Activated T-helper 2 cell treated with anti-CD3 and anti-CD28 coated beads, Interferon-gamma antibody, Interleukin-2, Interleukin-4, amounts not matched to agents 10 μg/mL and 5 μg/mL and 100 μg/mL, durations not matched to agents 14 hours and 24 hours and 36 hours (primary cell): ENCODE results near the gene KLF3. TPM values are rescaled to one million over a fixed set of nuclear protein-coding genes. Genes with fewer than 3 reads are reported as not detected.
A peak's percentile ranks its signal among the peaks of the same experiment; 100 is the strongest.

Experiments used
- DNase-seq: peaks from one replicate; pipeline ENCODE4 v3.0.0; 2021; ENCODE audit warnings: low spot score
- H3K27ac Mint-ChIP-seq: one replicate; pipeline ENCODE4 v1.8.0; 2021; ENCODE audit warnings: mixed read lengths
- H3K27me3 Mint-ChIP-seq: one replicate; pipeline ENCODE4 v1.8.0; 2021; ENCODE audit warnings: low read depth, mixed read lengths
- H3K36me3 Mint-ChIP-seq: one replicate; pipeline ENCODE4 v1.8.0; 2021; ENCODE audit warnings: low read depth, mixed read lengths
- H3K4me1 Mint-ChIP-seq: one replicate; pipeline ENCODE4 v1.8.0; 2021; ENCODE audit warnings: low read depth, mixed read lengths
- H3K4me3 Mint-ChIP-seq: one replicate; pipeline ENCODE4 v1.8.0; 2021; ENCODE audit warnings: low read depth, mild to moderate bottlenecking, moderate library complexity, mixed read lengths
- H3K9me3 Mint-ChIP-seq: one replicate; pipeline ENCODE4 v1.8.0; 2021; ENCODE audit warnings: mixed read lengths
- intact Hi-C: fragments of 100-400 bp; cut with micrococcal nuclease; formaldehyde crosslinking; loops from one replicate; pipeline ENCODE4 v1.15.1; 2023
- total RNA-seq: library from RNA; stranded (reverse); gene quantifications from 2 replicates; pipeline ENCODE4 v1.2.3, GENCODE V29; 2022

Gene KLF3
- total RNA-seq, 1 donor from 2014 or later: 0.71 TPM

GRCh38 chr4:38671592-38671940 is 7.6 kb downstream of the KLF3 start:
- Mint-ChIP-seq H3K27ac (no peak overlapping the region), H3K27me3 (peaks cover 48% of the 10 kb centered on the region), H3K36me3 (no peaks in the 10 kb centered on the region), H3K9me3 (no peaks in the 10 kb centered on the region), H3K4me1 (peaks cover 31% of the 10 kb centered on the region), H3K4me3 (no peak overlapping the region)
- intact Hi-C loops: no loop called here
- no peak for DNase-seq

DNA sequence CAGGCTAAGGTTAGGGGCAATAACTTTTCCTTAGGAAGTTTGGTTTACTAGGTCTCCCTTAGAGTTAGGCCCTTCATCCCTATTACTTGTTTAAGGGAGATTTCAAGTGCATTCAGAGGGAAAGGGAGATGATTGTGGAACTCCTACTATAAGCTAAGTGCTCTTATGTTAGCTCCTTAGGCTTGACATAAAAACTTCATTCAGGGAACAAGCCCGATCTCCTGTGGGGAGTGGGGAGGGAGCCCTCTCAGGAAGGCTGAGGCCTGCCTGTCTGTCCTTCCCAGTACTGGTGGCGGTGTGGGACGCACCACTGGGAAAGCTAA is 8.0 kb downstream of the KLF3 start:
- Mint-ChIP-seq H3K27me3 (peaks cover 44% of the 10 kb centered on the region), H3K9me3 (no peaks in the 10 kb centered on the region), H3K27ac (no peak overlapping the region), H3K36me3 (no peaks in the 10 kb centered on the region), H3K4me1 (peaks cover 26% of the 10 kb centered on the region), H3K4me3 (no peak overlapping the region)
- no peak for DNase-seq
- intact Hi-C loops: no loop called here

- H3K4me1 Mint-ChIP-seq: peaks cover 22% of the 10 kb centered on the region
- intact Hi-C loops: no loop called here
- no peak overlapping the region for H3K4me3 Mint-ChIP-seq
- no peaks in the 10 kb centered on the region for H3K9me3 Mint-ChIP-seq
- no peaks in the 10 kb centered on the region for H3K36me3 Mint-ChIP-seq
- peaks cover 41% of the 10 kb centered on the region for H3K27me3 Mint-ChIP-seq
- no peak overlapping the region for H3K27ac Mint-ChIP-seq
- no peak for DNase-seq
These were observed 8.6 kb downstream of the KLF3 start for GRCh38 chr4:38672397-38673129.

DNA sequence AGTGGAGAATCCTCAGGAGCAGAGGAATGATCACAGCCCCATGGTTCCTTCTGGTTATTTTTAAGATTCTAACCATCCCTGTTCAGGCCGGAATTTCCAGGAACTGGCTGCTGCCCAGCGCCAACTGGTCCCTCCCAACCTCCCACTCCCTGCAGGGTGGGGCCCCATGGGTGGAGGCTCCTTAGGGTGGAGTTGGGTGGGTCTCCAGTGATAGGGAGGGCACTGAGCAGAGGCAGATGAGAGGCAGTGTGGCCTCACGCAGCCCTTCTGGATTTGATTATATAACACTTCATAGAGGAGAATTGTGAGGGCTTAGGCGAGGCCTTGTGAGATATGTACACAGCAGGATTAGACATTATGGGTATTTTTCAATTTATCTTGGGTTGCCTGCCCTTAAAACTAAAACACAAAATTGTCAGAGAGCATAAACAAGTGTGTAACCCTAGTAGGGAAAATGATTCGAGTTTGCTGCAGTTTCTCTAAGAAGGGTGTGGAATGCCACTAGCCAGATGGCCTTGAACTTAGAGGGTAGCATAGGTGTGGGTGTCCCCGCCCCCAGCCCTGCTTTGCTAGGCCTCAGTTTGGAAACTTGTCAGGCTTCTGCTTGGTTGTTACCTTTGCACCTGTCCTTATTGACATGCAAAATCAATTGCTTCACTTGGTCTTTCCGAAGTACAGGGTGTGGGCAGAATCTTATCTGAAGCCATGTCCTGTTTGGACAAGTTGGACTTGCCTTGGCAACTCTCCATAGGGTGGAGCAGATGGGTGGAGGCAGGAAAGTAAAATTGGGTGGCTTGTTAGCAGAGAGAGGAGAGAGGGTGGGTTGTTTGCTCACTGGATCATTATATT is 9.4 kb downstream of the KLF3 start:
- Mint-ChIP-seq H3K4me1 (peaks cover 22% of the 10 kb centered on the region), H3K9me3 (no peaks in the 10 kb centered on the region), H3K27ac (no peak overlapping the region), H3K4me3 (no peak overlapping the region), H3K27me3 (peaks cover 38% of the 10 kb centered on the region), H3K36me3 (no peaks in the 10 kb centered on the region)
- intact Hi-C loops: no loop called here
- no peak for DNase-seq

- H3K36me3 Mint-ChIP-seq: no peaks in the 10 kb centered on the region
- intact Hi-C loops: loop anchor here (1.0 to 5.0 kb wide), 4 partner anchors 58 to 612 kb away; no protein-coding TSS in a partner anchor
- H3K4me3 Mint-ChIP-seq: no peak overlapping the region
- H3K27ac Mint-ChIP-seq: no peak overlapping the region
- H3K27me3 Mint-ChIP-seq: peaks cover 35% of the 10 kb centered on the region
- no peak for DNase-seq
- H3K9me3 Mint-ChIP-seq: no peaks in the 10 kb centered on the region
- H3K4me1 Mint-ChIP-seq: peaks cover 18% of the 10 kb centered on the region
These were observed 10.5 kb downstream of the KLF3 start for GRCh38 chr4:38674258-38675144.

DNA sequence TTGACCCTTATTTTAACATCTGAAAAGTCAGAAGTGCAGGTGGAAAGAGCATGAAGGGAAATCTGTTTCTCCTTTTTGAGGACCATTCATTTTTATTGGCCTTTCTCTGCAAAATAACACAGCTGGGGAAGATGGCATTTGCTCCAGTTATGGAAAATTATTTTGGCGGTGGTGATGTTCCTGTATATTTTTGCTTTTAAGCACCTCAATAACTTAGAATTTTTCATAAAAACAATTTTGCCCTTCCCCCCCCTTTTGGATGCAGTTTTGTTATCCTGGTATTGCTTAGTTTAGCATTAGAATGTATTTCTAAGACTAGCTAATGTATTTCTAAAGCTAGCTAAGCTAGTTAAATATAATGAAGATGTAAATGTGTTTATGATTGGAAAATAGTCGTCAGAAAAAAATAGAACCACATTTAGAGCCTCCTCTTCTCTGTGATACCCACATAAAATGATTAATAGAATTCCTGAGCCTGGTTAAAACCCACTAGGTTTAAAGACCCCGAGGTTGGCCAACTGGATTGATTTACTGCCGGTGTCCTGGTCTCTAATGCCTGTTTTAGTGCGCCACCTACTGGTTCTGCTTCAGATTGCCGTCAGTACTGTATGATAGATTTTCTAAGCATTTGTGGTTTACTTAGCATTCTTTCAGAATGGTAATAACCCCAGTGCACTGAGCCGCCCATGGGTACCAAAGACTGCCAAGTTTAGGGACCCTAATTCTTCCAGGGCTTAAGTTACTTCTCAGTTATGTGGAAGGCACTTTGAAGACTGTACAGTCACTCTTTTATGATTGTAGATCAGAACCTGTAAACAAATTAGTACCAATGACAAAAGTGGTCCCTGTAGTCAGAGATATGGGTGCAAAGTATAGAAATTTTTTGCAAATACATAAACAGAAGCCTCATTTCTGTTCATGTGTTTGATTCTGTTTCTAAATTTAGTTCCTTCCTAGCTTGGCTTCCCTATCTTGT is 11.4 kb downstream of the KLF3 start:
- Mint-ChIP-seq H3K9me3 (no peaks in the 10 kb centered on the region), H3K4me1 (peaks cover 18% of the 10 kb centered on the region), H3K27me3 (peaks cover 30% of the 10 kb centered on the region), H3K27ac (no peak overlapping the region), H3K36me3 (no peaks in the 10 kb centered on the region), H3K4me3 (no peak overlapping the region)
- intact Hi-C loops: loop anchor here (1.0 to 5.0 kb wide), 4 partner anchors 57 to 613 kb away; no protein-coding TSS in a partner anchor
- peak; percentile 68 for DNase-seq

GRCh38 chr4:38676986-38677385 is 13.0 kb downstream of the KLF3 start:
- intact Hi-C loops: loop anchor here (5.0 kb wide), 1 partner anchor 55 kb away; no protein-coding TSS in a partner anchor
- DNase-seq: no peak
- Mint-ChIP-seq H3K27me3 (peaks cover 20% of the 10 kb centered on the region), H3K9me3 (no peaks in the 10 kb centered on the region), H3K36me3 (no peaks in the 10 kb centered on the region), H3K4me1 (peaks cover 18% of the 10 kb centered on the region), H3K27ac (no peak overlapping the region), H3K4me3 (no peak overlapping the region)

GRCh38 chr4:38677441-38677840 is 13.4 kb downstream of the KLF3 start:
- Mint-ChIP-seq H3K4me3 (no peak overlapping the region), H3K27me3 (peaks cover 20% of the 10 kb centered on the region), H3K27ac (no peak overlapping the region), H3K36me3 (no peaks in the 10 kb centered on the region), H3K4me1 (peaks cover 18% of the 10 kb centered on the region), H3K9me3 (no peaks in the 10 kb centered on the region)
- no peak for DNase-seq
- intact Hi-C loops: loop anchor here (5.0 kb wide), 1 partner anchor 55 kb away; no protein-coding TSS in a partner anchor

DNA sequence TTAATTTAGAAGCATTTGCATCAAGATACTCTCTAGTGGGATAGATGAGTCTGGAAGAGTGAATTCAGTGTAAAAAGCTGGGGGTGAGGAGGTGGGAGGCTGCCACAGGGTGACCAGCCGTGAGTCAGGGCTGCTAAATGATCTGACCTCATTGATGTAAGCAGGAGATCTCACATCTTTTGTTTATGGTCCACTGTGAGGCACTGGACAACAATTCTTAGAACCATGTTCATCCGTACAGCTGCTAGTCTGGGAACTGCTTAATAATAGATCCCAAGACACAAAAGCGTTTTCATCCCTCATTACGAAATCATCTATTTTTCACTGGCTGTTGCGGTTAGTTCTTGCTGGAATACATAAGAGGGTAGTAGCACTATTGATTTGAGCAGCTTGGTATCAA is 14.1 kb downstream of the KLF3 start:
- Mint-ChIP-seq H3K36me3 (no peaks in the 10 kb centered on the region), H3K4me1 (peaks cover 16% of the 10 kb centered on the region), H3K9me3 (no peaks in the 10 kb centered on the region), H3K4me3 (no peak overlapping the region), H3K27me3 (peaks cover 20% of the 10 kb centered on the region), H3K27ac (no peak overlapping the region)
- intact Hi-C loops: loop anchor here (5.0 kb wide), 1 partner anchor 54 kb away; no protein-coding TSS in a partner anchor
- no peak for DNase-seq

GRCh38 chr4:38679921-38680320 is 15.9 kb downstream of the KLF3 start:
- no peak overlapping the region for H3K27ac Mint-ChIP-seq
- H3K27me3 Mint-ChIP-seq: peaks cover 12% of the 10 kb centered on the region
- intact Hi-C loops: loop anchor here (5.0 kb wide), 1 partner anchor 52 kb away; no protein-coding TSS in a partner anchor
- no peaks in the 10 kb centered on the region for H3K9me3 Mint-ChIP-seq
- H3K4me3 Mint-ChIP-seq: no peak overlapping the region
- H3K36me3 Mint-ChIP-seq: no peaks in the 10 kb centered on the region
- no peak for DNase-seq
- peaks cover 9% of the 10 kb centered on the region for H3K4me1 Mint-ChIP-seq

- Mint-ChIP-seq H3K27me3 (peaks cover 10% of the 10 kb centered on the region), H3K9me3 (no peaks in the 10 kb centered on the region), H3K27ac (no peak overlapping the region), H3K4me3 (no peak overlapping the region), H3K36me3 (no peaks in the 10 kb centered on the region), H3K4me1 (peaks cover 7% of the 10 kb centered on the region)
- intact Hi-C loops: no loop called here
- no peak for DNase-seq
These were observed 17.4 kb downstream of the KLF3 start for GRCh38 chr4:38681281-38681991.
